ENCODE measurements around the gene GKAP1. TPM values are rescaled to one million over a fixed set of nuclear protein-coding genes. Genes with fewer than 3 reads are reported as not detected.

The GKAP1 gene
- polyA plus RNA-seq, 10 donors = 9.9 to 24.5 (median 16.8) TPM

Other genes with a start within 250 kb of the GKAP1 start
- 1 to 10 TPM; 3.3 to 6.2 (median 5.0) TPM for gene IDNK, start 194.6 kb downstream of the GKAP1 start, polyA plus RNA-seq (ENCODE audit: insufficient read length in 10 of 10)
- 10 to 100 TPM; 62.3 to 87.3 (median 67.1) TPM for gene UBQLN1, start 109.8 kb downstream of the GKAP1 start, polyA plus RNA-seq (ENCODE audit: insufficient read length in 10 of 10)
- 1 to 10 TPM; 4.9 to 9.5 (median 7.2) TPM for gene KIF27, start 103.7 kb upstream of the GKAP1 start, polyA plus RNA-seq (ENCODE audit: insufficient read length in 10 of 10)
- 100 to 1,000 TPM; 391 to 555 (median 475) TPM for gene HNRNPK, start 162.4 kb upstream of the GKAP1 start, polyA plus RNA-seq (ENCODE audit: insufficient read length in 10 of 10)
- 10 to 100 TPM in 3 of 10 donors, 1 to 10 TPM in 7; 6.6 to 12.0 (median 8.9) TPM for gene RMI1, start 163.0 kb upstream of the GKAP1 start, polyA plus RNA-seq (ENCODE audit: insufficient read length in 10 of 10)